Astrocyte of the spinal cord (primary cell): ENCODE data around the gene PRKD2.
A peak's percentile ranks its signal among the peaks of the same experiment; 100 is the strongest.
"Not testable (repeated sequence)": the region's sequence is repeated elsewhere in the genome, so short reads cannot be mapped to it uniquely, and the experiment has no call there.

Experiments used
- DNase-seq: peaks from one replicate; pipeline ENCODE4 v3.0.0; 2011; ENCODE audit warnings: low read depth, low spot score
- H3K4me3 ChIP-seq: 2 replicates; pipeline ENCODE4 v1.5.1; 2011; ENCODE audit warnings: low read depth, mild to moderate bottlenecking, low read length, moderate library complexity
- in situ Hi-C: cut with HindIII; loops from 2 replicates; pipeline ENCODE4 v1.10.0; 2017; ENCODE audit warnings: low sequenced_read_pairs
- TF ChIP-seq, protein P1 (sequence below): IDR thresholded peaks from 2 replicates; pipeline ENCODE4 v1.5.1; 2012; ENCODE audit warnings: low read depth, mild to moderate bottlenecking, low read length, inconsistent platforms

PRKD2 gene

GRCh38 chr19:46717034-46717715 is at the start of gene PRKD2:
Gene PRKD2 (minus strand): TSS chr19:46717114. CDS start chr19:46716370, 744 bp downstream.
- DNase-seq = peak; percentile 80
- H3K4me3 ChIP-seq = peak within 1 kb of the TSS; percentile 88
- TF ChIP-seq, protein P1, sequence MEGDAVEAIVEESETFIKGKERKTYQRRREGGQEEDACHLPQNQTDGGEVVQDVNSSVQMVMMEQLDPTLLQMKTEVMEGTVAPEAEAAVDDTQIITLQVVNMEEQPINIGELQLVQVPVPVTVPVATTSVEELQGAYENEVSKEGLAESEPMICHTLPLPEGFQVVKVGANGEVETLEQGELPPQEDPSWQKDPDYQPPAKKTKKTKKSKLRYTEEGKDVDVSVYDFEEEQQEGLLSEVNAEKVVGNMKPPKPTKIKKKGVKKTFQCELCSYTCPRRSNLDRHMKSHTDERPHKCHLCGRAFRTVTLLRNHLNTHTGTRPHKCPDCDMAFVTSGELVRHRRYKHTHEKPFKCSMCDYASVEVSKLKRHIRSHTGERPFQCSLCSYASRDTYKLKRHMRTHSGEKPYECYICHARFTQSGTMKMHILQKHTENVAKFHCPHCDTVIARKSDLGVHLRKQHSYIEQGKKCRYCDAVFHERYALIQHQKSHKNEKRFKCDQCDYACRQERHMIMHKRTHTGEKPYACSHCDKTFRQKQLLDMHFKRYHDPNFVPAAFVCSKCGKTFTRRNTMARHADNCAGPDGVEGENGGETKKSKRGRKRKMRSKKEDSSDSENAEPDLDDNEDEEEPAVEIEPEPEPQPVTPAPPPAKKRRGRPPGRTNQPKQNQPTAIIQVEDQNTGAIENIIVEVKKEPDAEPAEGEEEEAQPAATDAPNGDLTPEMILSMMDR = no peak
- in situ Hi-C loops = no loop called here

GRCh38 chr19:46764817-46765291 is 47.9 kb upstream of the PRKD2 start:
- no peak overlapping the region for H3K4me3 ChIP-seq
- in situ Hi-C loops = no loop called here
- TF ChIP-seq, protein P1 = no peak
- no peak for DNase-seq

DNA sequence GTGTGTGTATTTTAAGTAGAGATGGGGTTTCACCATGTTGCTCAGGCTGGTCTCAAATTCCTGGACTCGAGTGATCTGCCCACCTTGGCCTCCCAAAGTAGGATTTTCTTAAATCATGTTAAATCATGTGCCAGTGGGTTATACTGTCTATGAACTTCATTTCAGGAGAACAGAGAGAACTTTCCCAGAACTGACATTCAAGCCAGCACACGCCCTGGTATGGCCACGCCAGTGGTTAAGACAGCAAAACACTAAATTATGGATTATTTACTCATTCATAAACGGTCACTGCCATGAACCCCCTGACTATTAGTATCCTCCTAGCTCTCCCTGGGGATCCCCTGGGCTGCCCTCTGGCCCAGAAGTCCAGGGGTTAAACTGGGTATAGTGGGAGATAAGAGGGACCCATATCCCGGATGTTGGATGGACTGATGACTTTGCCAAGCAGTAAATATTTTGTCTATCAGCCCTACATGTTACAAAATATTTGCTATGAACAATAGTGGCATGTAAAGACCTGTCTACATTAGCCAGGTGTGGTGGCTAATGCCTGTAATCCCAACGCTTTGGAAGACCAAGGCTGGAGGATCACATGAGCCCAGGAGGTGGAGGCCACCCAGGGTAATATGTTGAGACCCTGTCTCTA is 45.5 kb upstream of the PRKD2 start:
- TF ChIP-seq, protein P1 = no peak
- in situ Hi-C loops = no loop called here
- DNase-seq = no peak
- H3K4me3 ChIP-seq = no peak overlapping the region

GRCh38 chr19:46761418-46761831 is 44.5 kb upstream of the PRKD2 start:
- DNase-seq = peak; percentile 27
- TF ChIP-seq, protein P1 = no peak
- in situ Hi-C loops = no loop called here
- no peak overlapping the region for H3K4me3 ChIP-seq

DNA sequence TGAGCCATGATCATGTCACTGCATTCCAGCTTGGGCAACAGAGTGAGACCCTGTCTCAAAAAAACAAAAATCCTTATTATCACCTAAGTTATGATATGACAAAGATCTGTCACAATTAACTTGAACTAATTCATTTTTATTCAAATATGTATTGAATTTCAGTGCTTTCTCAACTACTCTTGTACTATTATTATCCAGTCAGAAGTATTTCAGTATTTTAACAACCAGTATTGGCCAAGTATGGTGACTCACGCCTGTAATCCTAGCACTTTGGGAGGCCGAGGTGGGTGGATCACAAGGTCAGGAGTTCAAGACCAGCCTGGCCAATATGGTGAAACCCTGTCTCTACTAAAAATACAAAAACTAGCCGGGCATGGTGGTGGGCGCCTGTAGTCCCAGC is 44.0 kb upstream of the PRKD2 start:
- DNase-seq, H3K4me3 ChIP-seq, in situ Hi-C loops: not testable (repeated sequence)

DNA sequence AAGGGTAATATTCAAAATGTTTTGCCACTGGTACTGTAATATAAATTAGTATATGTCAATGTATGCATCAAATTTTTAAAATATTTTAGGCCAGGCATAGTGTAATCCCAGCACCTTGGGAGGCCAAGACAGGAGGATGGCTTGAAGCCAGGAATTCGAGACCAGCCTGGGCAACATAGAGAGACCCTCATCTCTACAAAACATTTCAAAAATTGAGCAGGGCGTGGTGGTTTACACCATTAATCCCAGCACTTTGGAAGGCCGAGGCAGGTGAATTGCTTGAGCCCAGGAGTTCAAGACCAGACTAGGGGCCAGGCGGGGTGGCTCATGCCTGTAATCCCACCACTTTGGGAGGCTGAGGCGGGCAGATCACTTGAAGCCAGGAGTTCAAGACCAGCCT is 43.4 kb upstream of the PRKD2 start:
- no peak for DNase-seq

More for the DNA sequence above, 43.4 kb upstream of the PRKD2 start:
- TF ChIP-seq, protein P1 = no peak
- H3K4me3 ChIP-seq = no peak overlapping the region
- in situ Hi-C loops = no loop called here
